Fibroblast of villous mesenchyme (primary cell): ENCODE data around the gene UBE2O. TPM values are rescaled to one million over a fixed set of nuclear protein-coding genes. Genes with fewer than 3 reads are reported as not detected.

Experiments used
- DNase-seq: peaks from one replicate; pipeline ENCODE4 v3.0.0-alpha.2; 2010; ENCODE audit warnings: low read depth
- H3K4me3 ChIP-seq: 2 replicates; pipeline ENCODE4 v1.5.1; 2011; ENCODE audit warnings: low read depth, mild to moderate bottlenecking, low read length
- CTCF ChIP-seq: IDR thresholded peaks from 2 replicates; pipeline ENCODE4 v1.5.1; 2012; ENCODE audit warnings: low read depth, mild to moderate bottlenecking, low read length; ENCODE audit not compliant: insufficient read depth
- total RNA-seq: library from RNA; depleted of rRNA; stranded (reverse); fragments of >200 nt; gene quantifications from 2 replicates; pipeline ENCODE4 v1.2.3, GENCODE V29; 2012

UBE2O gene
- total RNA-seq, 1 donor, result 25.9 TPM

DNA sequence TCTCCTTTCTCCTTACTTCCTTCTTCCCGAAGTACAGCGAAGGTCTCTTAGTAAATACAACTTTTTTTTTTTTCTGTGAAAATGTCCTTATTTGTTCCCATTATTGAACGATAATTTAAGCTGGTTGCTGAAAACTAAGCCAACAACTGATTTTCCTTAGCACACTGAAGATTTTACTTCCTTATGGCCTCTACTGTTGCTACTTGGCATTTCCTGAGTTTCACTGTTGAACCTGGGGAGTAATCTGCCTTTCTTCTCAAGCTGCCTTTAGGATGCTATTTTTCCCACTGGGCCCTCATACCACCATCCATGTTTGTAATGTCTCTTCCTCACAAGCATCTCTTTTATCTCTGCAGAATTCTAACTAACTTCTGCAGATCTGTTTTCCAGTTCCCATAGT lies 26.1 kb downstream of the UBE2O start:
- no peak for TF ChIP-seq CTCF
- DNase-seq, result no peak
- no peak overlapping the region for H3K4me3 ChIP-seq

GRCh38 chr17:76422860-76423259 lies 30.1 kb downstream of the UBE2O start:
- no peak for TF ChIP-seq CTCF
- H3K4me3 ChIP-seq, result no peak overlapping the region
- DNase-seq, result no peak

- no peak for DNase-seq
- no peak for TF ChIP-seq CTCF
- no peak overlapping the region for H3K4me3 ChIP-seq
Observed at GRCh38 chr17:76422406-76422805, 30.5 kb downstream of the UBE2O start.

DNA sequence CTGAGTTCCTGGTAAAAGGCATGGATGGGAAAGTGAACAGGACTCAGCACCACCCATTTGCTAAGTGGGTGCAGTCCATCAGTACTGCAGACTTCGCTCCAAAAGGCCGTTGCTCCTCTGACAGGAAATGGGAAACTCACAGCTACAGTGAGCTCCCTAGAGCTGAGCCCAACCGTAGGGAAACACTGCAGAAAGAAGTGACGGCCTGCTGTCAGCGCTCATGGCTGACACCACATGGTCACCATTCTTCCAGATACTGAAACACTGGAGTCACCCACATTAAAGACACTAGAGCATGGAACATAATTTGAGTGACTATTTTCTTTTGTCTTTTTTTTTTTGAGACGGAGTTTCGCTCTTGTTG lies 31.9 kb downstream of the UBE2O start:
- no peak for TF ChIP-seq CTCF
- no peak overlapping the region for H3K4me3 ChIP-seq
- no peak for DNase-seq

- no peak overlapping the region for H3K4me3 ChIP-seq
- TF ChIP-seq CTCF, result no peak
- no peak for DNase-seq
Observed at GRCh38 chr17:76420356-76421043, 32.5 kb downstream of the UBE2O start.

GRCh38 chr17:76419576-76420260 lies 33.2 kb downstream of the UBE2O start:
- TF ChIP-seq CTCF, result no peak
- DNase-seq, result no peak
- H3K4me3 ChIP-seq, result no peak overlapping the region
